Measurements from ENCODE around the gene JAK1. TPM values are rescaled to one million over a fixed set of nuclear protein-coding genes. Genes with fewer than 3 reads are reported as not detected.
A peak's percentile ranks its signal among the peaks of the same experiment; 100 is the strongest.
"Not testable (repeated sequence)": the region's sequence is repeated elsewhere in the genome, so short reads cannot be mapped to it uniquely, and the experiment has no call there.

The JAK1 gene
- total and polyA plus RNA-seq, 2 experiments from 2014 or later = 8.0 to 19.5 TPM

DNA sequence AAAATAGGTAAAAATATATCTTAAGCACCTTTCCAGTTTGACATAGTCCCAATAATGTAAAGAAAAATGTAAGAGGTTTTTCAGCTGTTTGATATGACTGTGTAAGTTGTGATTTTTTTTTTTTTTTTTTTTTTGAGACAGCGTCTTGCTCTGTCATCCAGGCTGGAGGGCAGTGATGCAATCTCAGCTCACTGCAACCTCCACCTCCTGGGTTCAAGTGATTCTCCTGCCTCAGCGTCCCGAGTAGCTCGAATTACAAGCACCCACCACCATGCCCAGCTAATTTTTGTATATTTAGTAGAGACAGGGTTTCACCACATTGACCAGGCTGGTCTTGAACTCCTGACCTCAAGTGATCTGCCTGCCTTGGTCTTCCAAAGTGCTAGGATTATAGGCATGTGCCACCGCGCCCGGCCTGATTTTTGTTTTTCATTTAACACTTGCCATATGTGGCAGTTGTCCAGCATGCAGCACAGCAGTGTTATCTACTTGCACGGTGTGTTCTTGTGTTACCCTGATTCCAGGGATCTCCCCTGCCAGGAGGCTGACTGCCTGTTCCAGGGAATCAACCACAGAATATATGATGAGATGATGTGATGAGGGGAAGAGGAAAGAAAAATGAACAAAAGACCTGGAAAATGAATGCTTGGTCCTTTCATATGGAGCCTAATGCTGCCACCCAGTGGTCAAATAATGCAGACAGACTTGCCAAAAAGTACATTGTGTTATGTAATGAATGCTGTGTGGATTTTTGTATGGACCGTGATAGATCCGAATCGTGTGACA, 142.5 kb downstream of the JAK1 start:
- ATAC-seq (peak; percentile 82), DNase-seq (ENCODE audit: low spot score) (peak; percentile 90)
- Histone ChIP-seq H3K4me2 (no peak overlapping the region), H3F3A (replicated peaks; ENCODE audit: low read depth) (no peaks in the 10 kb centered on the region), H3K9me2 (ENCODE audit: insufficient read depth) (no peaks in the 10 kb centered on the region), H3K4me3 (no peak overlapping the region), H2AFZ (no peak overlapping the region), H3K79me2 (replicated peaks; ENCODE audit: insufficient read depth) (no peaks in the 10 kb centered on the region), H3K36me3 (ENCODE audit: insufficient read depth) (no peaks in the 10 kb centered on the region), H3K27ac (ENCODE audit: low read depth) (no peak overlapping the region), H4K20me1 (replicated peaks; ENCODE audit: insufficient read depth) (no peaks in the 10 kb centered on the region), H3K4me1 (ENCODE audit: insufficient read depth) (no peaks in the 10 kb centered on the region), H3K27me3 (ENCODE audit: insufficient read depth) (no peaks in the 10 kb centered on the region)
- peaks cover 6% of the 10 kb centered on the region; the same call in 2 of the 3 replicates for H3K4me1 Mint-ChIP-seq
- H3K9me3 Mint-ChIP-seq = no peaks in the 10 kb centered on the region; the same call in 2 of the 3 replicates
- no peak overlapping the region for H3K4me3 Mint-ChIP-seq
- H3K27ac Mint-ChIP-seq = peak overlapping the region; percentile 93
- no peaks in the 10 kb centered on the region for H3K27me3 Mint-ChIP-seq (ENCODE audit: insufficient read depth, low read depth, poor library complexity)
- H3K36me3 Mint-ChIP-seq (ENCODE audit: low read depth) = peaks cover 12% of the 10 kb centered on the region; the same call in 2 of the 3 replicates
- no peak for TF ChIP-seq STAT1 (IDR thresholded peaks at IDR 0.05; ENCODE audit: unreplicated experiment)
- TF ChIP-seq, protein P1, sequence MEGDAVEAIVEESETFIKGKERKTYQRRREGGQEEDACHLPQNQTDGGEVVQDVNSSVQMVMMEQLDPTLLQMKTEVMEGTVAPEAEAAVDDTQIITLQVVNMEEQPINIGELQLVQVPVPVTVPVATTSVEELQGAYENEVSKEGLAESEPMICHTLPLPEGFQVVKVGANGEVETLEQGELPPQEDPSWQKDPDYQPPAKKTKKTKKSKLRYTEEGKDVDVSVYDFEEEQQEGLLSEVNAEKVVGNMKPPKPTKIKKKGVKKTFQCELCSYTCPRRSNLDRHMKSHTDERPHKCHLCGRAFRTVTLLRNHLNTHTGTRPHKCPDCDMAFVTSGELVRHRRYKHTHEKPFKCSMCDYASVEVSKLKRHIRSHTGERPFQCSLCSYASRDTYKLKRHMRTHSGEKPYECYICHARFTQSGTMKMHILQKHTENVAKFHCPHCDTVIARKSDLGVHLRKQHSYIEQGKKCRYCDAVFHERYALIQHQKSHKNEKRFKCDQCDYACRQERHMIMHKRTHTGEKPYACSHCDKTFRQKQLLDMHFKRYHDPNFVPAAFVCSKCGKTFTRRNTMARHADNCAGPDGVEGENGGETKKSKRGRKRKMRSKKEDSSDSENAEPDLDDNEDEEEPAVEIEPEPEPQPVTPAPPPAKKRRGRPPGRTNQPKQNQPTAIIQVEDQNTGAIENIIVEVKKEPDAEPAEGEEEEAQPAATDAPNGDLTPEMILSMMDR (conservative IDR thresholded peaks at IDR 0.05; ENCODE audit: low read depth in 2 of 2) = peak; percentile 91 to 95

DNA sequence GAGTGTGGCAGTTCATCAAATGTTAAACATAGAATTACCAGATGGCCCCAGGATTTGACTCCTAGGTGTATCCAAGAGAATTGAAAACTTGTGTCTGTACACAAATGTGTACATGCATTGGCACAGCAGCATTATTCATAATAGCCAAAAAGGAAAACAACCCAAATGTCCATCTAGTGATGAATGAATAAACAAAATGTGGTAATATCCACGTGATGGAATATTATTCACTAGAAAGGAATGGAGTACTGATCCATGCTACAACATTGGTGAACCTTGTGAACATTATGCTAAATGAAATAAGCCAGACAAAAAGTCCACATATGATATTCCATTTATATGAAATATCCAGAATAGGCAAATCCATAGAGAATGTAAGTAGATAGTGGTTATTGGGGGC, 143.7 kb downstream of the JAK1 start:
- Mint-ChIP-seq H3K27me3 (ENCODE audit: insufficient read depth, low read depth, poor library complexity) (no peaks in the 10 kb centered on the region), H3K9me3 (peaks cover 1% of the 10 kb centered on the region; the same call in 1 of the 3 replicates), H3K27ac (peak overlapping the region; percentile 67), H3K4me1 (peaks cover 4% of the 10 kb centered on the region; the same call in 2 of the 3 replicates), H3K4me3 (no peak overlapping the region), H3K36me3 (ENCODE audit: low read depth) (peaks cover 14% of the 10 kb centered on the region)
- Histone ChIP-seq H3K79me2 (replicated peaks; ENCODE audit: insufficient read depth) (no peaks in the 10 kb centered on the region), H3K4me3 (no peak overlapping the region), H3K36me3 (ENCODE audit: insufficient read depth) (no peaks in the 10 kb centered on the region; the same call in 1 of the 2 replicates), H3F3A (replicated peaks; ENCODE audit: low read depth) (no peaks in the 10 kb centered on the region), H3K9me2 (ENCODE audit: insufficient read depth) (no peaks in the 10 kb centered on the region), H2AFZ (no peak overlapping the region), H4K20me1 (replicated peaks; ENCODE audit: insufficient read depth) (no peaks in the 10 kb centered on the region), H3K27ac (ENCODE audit: low read depth) (no peak overlapping the region), H3K4me2 (no peak overlapping the region), H3K4me1 (ENCODE audit: insufficient read depth) (no peaks in the 10 kb centered on the region), H3K27me3 (ENCODE audit: insufficient read depth) (no peaks in the 10 kb centered on the region)
- ATAC-seq (no peak), DNase-seq (ENCODE audit: low spot score) (no peak)
- TF ChIP-seq, protein P2, sequence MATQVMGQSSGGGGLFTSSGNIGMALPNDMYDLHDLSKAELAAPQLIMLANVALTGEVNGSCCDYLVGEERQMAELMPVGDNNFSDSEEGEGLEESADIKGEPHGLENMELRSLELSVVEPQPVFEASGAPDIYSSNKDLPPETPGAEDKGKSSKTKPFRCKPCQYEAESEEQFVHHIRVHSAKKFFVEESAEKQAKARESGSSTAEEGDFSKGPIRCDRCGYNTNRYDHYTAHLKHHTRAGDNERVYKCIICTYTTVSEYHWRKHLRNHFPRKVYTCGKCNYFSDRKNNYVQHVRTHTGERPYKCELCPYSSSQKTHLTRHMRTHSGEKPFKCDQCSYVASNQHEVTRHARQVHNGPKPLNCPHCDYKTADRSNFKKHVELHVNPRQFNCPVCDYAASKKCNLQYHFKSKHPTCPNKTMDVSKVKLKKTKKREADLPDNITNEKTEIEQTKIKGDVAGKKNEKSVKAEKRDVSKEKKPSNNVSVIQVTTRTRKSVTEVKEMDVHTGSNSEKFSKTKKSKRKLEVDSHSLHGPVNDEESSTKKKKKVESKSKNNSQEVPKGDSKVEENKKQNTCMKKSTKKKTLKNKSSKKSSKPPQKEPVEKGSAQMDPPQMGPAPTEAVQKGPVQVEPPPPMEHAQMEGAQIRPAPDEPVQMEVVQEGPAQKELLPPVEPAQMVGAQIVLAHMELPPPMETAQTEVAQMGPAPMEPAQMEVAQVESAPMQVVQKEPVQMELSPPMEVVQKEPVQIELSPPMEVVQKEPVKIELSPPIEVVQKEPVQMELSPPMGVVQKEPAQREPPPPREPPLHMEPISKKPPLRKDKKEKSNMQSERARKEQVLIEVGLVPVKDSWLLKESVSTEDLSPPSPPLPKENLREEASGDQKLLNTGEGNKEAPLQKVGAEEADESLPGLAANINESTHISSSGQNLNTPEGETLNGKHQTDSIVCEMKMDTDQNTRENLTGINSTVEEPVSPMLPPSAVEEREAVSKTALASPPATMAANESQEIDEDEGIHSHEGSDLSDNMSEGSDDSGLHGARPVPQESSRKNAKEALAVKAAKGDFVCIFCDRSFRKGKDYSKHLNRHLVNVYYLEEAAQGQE (IDR thresholded peaks at IDR 0.05; ENCODE audit: unreplicated experiment) = no peak
- TF ChIP-seq ZNF331 (CRISPR knock-in tag; IDR thresholded peaks at IDR 0.05; ENCODE audit: low read depth) (no peak), EZH2 (IDR thresholded peaks at IDR 0.05; ENCODE audit: low read depth, unreplicated experiment) (no peak)
- TF ChIP-seq, protein P1 (conservative IDR thresholded peaks at IDR 0.05; ENCODE audit: low read depth in 2 of 2) = no peak

DNA sequence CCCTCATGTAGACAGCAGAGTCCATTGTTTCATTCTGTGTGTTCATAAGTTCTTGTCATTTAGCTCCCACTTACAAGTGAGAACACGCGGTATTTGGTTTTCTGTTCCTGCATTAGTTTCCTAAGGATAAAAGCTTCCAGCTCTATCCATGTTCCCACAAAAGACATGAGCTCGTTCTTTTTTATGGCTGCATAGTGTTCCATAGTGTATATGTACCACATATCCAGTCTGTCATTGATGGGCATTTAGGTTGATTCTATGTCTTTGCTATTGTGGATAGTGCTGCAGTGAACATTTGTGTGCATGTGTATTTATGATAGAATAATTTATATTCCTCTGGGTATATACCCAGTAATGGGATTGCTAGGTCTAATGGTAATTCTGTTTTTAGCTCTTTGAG, 145.8 kb downstream of the JAK1 start:
- H3F3A ChIP-seq (replicated peaks; ENCODE audit: low read depth); H3K4me3 ChIP-seq; H3K27ac Mint-ChIP-seq; H3K27me3 Mint-ChIP-seq (ENCODE audit: insufficient read depth, low read depth, poor library complexity); H3K36me3 ChIP-seq (ENCODE audit: insufficient read depth); H3K9me3 Mint-ChIP-seq; H3K4me1 ChIP-seq (ENCODE audit: insufficient read depth); H3K4me2 ChIP-seq; H3K9me2 ChIP-seq (ENCODE audit: insufficient read depth); H2AFZ ChIP-seq; H3K27me3 ChIP-seq (ENCODE audit: insufficient read depth); ATAC-seq; H3K27ac ChIP-seq (ENCODE audit: low read depth); H3K4me1 Mint-ChIP-seq; H3K79me2 ChIP-seq (replicated peaks; ENCODE audit: insufficient read depth); H4K20me1 ChIP-seq (replicated peaks; ENCODE audit: insufficient read depth); H3K4me3 Mint-ChIP-seq; DNase-seq (ENCODE audit: low spot score): not testable (repeated sequence)
- H3K36me3 Mint-ChIP-seq (ENCODE audit: low read depth) = peaks cover 31% of the 10 kb centered on the region

DNA sequence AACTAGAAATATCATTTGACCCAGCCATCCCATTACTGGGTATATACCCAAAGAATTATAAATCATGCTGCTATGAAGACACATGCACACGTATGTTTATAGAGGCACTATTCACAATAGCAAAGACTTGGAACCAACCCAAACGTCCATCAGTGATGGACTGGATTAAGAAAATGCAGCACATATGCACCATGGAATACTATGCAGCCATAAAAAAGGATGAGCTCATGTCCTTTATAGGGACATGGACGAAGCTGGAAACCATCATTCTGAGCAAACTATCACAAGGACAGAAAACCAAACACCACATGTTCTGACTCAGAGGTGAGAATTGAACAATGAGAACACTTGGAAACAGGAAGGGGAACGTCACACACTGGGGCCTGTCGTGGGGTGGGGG, 149.0 kb downstream of the JAK1 start:
- not testable (repeated sequence) for H3K27ac Mint-ChIP-seq; H3K4me1 ChIP-seq (ENCODE audit: insufficient read depth); DNase-seq (ENCODE audit: low spot score); H3K79me2 ChIP-seq (replicated peaks; ENCODE audit: insufficient read depth); H3K4me3 Mint-ChIP-seq; H3F3A ChIP-seq (replicated peaks; ENCODE audit: low read depth); H3K27me3 ChIP-seq (ENCODE audit: insufficient read depth); ATAC-seq; H2AFZ ChIP-seq; H3K9me2 ChIP-seq (ENCODE audit: insufficient read depth); H3K27ac ChIP-seq (ENCODE audit: low read depth); H3K36me3 ChIP-seq (ENCODE audit: insufficient read depth); H3K27me3 Mint-ChIP-seq (ENCODE audit: insufficient read depth, low read depth, poor library complexity); H3K4me1 Mint-ChIP-seq; H3K4me3 ChIP-seq; H3K9me3 Mint-ChIP-seq; H4K20me1 ChIP-seq (replicated peaks; ENCODE audit: insufficient read depth); H3K4me2 ChIP-seq
- H3K36me3 Mint-ChIP-seq (ENCODE audit: low read depth) = peaks cover 37% of the 10 kb centered on the region

Data from GM23338 (cell line).